HG03469 (cell line): ENCODE data around the gene EBI3.
A peak's percentile ranks its signal among the peaks of the same experiment; 100 is the strongest.
"Not testable (repeated sequence)": the region's sequence is repeated elsewhere in the genome, so short reads cannot be mapped to it uniquely, and the experiment has no call there.

ENCODE experiments used
- ATAC-seq: cut with Tn5 transposase; IDR thresholded peaks from one replicate; pipeline ENCODE4 v1.9.1; 2021; ENCODE audit warnings: mild to moderate bottlenecking, moderate library complexity, moderate number of reproducible peaks; ENCODE audit not compliant: unreplicated experiment

Gene EBI3

DNA sequence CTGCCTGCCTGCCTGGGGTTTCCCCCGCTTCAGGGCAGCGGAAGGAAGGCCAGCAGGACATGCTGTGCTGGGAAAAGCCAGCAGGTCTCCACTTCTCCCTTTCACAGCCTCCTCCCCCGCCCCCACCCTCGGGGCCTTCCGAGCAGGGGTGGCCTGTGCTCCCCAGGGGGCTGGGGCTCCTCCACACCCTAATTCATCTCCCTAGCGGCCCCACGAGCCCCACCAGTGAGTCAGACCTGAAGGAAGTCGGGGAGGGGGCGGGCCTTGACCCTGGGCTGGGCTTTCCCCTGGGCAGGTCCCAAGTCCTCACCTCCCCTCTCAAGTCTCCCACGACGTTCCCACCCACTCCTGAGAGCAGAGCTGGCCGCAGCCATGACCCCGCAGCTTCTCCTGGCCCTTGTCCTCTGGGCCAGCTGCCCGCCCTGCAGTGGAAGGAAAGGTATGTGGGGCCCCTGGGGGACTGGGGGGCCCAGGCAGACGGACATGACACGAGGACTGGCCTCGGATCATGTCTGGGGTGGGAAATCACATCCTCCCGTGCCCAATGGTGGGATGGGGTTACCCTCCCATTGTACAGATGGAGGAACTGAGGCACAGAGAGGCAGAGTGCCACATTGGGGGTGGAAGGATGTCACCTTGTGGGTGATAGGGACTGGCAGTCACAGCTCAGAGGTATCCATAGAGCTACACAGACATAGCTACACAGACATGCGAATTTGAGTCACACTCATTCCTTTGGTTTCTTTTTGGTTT lies at the start of gene EBI3:
Gene EBI3 (plus strand): TSS at position 345 of the 753 bp plus-strand sequence. CDS start 28 bp downstream, at position 373.
- ATAC-seq: peak; percentile 40

DNA sequence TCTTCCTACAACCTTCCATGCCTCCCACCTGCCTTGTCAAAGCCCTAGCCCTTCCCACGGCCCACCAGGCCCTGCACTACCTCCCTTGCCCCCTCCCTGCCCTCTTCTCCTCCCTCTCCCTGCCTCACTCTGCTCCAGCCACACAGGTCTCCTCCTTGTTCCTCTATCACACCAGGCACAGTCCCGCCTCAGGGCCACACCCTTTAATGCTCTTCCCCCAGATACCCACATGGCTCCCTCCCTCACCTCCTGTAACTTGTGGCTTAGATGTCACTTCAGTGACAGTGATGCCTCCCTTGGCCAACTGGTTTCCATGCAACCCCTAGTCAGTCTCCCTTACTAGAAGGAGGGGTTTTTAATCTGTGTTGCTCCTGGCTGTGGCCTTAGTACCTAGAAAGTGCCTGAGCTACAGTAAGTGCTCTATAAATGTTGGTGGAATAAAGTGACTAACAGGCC lies 48.2 kb upstream of the EBI3 start:
- ATAC-seq: no peak

DNA sequence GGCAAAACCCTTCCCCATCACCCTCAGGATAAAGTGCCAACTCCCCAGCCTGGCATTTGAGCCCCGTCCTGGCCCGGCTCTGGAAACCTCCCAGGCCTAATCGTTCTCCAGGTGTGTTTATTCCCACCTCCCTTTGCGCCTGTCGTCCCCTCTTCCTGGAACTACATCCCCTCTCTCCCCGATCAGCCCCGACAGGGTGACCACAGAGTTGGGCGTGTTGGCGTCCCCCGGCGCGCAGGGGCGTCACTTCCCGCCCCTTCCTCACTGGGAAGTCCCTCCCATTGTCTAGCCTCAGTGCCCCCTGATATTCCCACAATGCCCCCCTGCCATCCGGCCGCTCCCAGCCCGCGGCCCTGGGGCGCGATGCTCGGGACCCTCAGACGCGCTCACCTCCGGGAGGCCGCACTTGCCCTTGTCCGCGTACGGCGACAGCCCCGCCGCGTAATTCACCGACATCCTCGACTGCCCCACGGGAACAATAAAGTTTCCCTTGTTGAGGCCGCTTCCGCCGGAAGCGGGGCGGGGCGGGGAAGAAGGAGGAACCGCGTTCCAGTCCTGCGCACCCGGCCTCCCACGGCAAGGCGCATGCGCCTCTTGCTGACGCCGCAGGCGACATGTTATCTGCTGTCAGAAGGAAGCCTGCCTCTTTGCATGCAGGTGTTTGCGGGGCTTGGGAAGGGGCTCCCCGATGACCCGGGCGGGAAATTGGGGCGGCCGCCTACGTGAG lies 47.1 kb upstream of the EBI3 start, which contains the start of the genes ANKRD24 and SIRT6:
Gene ANKRD24 (plus strand): TSS at position 606 of the 727 bp plus-strand sequence. CDS start 3,737 bp downstream, outside the sequence.
Gene SIRT6 (minus strand): TSS at position 480 of the 727 bp plus-strand sequence. CDS start 24 bp downstream, at position 456.
- peak; percentile 56 for ATAC-seq

DNA sequence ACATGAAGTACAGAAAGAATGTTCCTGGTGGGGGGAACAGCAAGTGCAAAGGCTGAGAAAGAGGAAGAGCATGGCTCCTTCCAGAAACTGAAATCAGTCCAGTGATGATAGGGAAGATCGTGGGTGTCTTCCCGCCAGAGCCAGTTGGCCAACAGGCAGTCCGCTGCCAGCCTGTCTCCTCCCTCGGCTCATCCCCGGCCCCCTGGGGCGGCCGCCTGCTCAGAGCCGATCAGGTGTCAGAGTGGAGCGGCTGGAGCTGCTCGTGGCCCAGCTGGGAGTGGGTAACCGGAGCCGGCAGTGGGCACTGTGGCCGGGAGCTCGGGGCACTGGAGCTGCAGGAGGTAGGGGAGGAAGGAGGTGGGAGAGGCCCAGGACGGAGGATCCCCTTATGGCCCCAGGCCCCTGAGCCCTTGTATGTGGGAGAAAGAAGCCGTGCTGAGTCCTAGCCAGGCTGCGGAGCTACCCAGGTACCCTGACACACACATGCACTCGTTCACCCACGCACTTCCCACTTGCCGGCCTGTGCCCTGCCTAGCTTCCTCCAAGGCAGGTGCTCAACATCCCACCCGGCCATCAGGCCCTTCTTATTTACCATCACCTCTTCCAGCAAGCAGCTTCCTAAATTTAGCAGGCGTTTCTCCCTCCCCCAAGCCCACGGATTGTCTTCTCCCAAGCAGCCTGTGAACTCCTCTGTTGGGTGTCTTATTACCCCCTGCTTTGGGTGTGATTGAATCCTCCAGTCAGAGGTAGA lies 45.2 kb upstream of the EBI3 start:
- ATAC-seq: no peak

DNA sequence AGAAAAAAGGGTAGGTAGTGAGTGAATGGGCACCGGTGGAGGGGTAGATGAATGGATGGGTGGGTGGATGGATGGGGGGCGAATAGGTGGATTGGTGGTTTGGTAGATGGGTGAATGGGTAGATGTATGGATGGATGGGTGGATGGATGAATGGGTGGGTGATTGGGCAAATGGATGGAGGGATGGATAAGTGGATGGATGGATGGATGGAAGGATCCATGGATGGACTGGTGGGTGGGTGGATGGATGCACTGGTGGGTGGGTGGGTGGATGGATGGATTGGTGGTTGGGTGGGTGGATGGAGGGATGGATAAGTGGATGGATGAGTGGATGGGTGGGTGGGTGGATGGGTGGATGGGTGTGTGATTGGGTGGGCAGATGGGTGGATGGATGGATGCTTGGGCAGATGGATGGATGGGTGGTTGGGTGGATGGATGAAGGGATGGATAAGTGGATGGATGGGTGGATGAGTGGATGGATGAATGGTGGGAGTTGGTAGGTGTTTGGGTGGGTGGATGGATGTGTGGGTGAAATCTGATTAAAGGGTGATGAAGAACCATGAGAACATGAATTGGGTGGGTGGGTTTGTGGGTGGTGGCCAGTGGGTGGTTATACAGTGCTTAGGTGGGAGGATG lies 44.5 kb upstream of the EBI3 start:
- no peak for ATAC-seq

DNA sequence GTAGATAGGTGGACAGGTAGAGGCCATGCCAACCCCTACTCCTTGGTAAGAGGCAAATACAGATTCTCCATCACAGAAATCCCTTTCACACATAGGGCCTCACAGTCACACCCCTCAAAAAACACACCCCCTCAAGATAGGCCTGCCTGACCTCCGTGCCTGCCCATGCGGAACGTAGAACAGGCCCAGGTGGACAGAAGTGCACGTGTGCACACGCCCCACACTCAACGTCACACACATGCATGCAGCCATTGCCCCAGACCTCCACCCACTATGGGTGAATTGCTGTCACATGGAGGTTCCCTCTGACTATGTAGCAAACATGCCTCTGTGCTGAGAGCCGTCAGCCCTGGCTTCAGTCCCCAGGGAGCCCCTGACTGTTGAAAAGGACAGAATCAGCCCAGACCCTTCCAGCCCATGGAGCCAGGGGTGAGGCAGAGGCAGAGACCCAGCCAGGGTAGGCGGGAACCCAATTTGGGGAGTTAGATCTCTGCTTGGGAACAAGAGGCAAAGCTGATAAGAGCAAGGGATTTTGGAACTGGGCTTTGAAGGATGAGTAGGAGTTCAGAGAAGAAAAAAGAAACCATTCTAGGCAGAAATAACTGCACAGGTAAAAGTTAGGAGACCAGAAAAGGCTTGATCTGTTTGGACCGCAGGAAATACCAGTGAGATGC lies 43.8 kb upstream of the EBI3 start:
- no peak for ATAC-seq

DNA sequence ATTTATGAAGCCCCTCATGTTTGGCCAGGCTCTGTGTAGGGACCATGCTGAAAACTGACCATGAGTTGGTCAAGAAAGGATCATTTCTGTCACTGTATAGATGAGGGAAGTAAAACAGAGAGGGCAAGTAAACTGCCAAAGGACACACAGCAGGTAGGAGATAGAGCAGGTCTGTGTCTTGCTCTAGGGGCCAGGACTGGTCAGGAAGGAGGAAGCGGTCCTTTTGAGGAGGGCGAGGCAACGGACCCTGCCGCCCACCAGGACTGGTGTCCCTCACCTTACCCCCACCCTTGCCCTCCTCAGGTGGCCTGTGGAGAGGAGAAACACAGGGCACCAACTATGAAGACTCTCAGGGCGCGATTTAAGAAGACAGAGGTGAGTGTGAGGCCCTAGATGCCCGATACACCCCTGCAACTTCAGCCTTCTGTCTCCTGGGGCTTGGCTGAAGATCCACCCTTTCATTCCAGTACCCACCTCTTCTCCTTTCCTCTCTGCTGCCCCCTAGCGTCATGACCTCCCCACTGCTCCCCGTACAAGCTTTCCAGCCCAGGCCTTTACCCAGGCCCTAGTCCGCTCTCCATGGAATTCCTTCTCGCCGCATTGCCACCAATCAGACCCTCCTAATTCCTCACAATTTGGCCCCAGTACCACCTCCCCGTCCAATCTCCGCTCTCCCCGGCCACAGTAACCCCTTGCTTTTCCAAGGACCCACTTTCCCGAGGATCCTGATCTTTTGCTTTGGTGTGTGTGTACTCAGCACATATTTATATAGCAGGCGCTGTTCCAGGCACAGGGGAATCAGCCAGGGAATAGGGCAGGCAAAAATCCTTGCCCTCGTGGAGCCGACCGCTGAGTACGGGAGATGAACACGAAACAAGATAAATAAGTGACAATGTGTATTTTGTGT lies 43.0 kb upstream of the EBI3 start:
- no peak for ATAC-seq

DNA sequence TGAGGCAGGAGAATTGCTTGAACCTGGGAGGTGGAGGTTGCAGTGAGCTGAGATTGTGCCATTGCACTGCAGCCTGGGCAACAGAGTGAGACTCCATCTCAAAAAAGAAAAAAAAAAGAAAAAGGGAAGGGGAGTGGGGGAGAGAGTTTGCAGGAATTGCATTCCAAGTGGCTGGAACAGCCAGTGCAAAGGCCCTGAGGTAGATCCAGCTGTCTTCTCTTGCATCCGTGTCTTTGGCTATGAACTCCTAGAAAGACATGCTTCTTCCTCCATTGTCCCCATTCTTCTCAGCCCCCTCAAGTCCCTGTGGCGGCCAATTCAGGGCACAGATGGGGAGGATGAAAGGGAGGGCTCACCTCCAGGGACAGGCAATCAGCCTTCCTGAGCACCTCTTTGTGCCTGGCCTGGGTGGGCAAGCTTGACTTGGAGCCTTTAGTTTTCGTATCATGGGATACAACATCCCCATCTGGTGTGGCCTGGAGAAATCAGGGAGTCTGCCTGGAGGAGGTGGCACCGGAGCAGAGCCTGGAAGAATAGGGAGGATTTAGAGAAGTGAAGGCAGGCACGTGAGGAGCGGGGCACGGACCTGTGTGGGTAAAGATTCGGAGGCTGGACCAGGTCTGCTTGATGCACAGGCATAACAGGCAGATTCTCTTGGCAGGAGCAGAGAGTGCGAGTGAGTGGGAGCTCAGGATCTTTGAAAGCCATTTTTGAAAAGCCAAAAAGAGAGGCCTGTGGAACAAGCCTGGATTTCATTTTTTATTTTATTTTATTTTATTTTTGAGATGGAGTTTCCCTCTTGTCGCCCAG lies 41.8 kb upstream of the EBI3 start:
- no peak for ATAC-seq

DNA sequence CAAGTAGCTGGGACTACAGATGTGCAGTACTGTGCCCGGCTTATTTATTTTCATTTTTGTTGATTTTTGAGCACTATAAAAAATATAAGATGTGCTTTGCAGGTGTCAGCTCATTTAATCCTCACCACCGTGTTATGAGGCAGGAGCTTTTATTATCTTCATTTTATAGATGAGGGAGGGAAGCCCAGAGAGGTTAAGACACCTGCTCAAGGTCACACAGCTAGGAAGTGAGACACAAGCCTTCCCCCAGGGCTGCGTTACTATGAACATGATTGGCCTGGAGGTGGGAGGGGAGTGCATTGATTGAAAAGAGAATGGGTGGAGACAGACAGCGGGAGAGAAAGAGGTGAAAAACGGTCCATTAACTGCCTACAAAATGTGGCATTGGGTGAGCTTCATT lies 39.7 kb upstream of the EBI3 start:
- ATAC-seq: no peak

DNA sequence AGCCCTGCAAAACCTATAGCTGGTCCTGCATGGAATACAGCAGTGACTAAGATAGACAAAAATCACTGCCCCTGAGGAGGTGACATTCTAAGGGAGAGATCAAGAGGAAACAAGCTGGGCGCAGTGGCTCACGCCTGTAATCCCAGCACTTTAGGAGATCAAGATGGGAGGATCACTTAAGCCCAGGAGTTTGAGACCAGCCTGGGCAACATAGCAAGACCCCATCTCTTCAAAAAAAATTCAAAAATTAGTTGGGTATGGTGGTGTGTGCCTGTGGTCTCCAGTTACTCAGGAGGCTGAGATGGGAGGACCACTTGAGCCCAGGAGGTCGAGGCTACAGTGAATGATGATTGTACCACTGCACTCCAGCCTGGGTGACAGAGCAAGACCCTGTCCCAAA lies 36.8 kb upstream of the EBI3 start:
- ATAC-seq: not testable (repeated sequence)

DNA sequence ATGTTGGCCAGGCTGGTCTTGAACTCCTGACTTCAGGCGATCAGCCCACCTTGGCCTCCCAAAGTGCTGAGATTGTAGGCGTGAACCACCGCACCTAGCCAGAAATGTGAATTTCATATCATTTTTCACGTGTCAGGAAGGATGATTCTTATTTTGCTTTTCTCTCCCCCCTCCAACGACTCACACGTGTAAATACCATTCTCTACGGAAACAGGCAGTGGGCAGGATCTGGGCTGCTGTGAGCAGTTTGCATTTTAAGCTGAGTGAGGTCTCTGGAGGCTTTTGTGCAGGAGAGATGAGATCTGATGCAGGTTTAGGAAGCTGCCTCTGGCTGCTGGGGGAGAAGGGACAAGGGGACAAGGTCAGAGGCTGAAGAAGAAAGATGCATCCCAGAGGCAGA lies 35.0 kb upstream of the EBI3 start:
- no peak for ATAC-seq

DNA sequence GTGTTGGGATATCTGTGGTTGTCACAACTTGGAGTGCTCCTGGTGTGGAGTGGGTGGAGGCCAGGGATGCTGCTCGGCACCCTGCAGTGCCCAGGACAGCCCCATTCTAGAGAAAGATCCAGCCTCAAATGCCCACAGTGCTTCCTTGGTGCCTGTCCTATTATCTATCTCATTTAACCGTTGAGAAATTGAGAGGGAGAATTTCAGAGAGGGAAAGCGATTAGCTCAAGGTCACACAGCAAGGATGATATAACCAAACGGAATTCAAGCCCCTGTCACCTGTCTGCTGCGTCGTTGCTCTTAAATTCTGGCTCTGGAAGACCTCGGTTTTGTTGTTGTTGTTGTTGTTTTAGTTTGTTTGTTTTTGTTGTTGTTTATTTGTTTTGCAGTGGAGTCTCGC lies 33.3 kb upstream of the EBI3 start:
- no peak for ATAC-seq

DNA sequence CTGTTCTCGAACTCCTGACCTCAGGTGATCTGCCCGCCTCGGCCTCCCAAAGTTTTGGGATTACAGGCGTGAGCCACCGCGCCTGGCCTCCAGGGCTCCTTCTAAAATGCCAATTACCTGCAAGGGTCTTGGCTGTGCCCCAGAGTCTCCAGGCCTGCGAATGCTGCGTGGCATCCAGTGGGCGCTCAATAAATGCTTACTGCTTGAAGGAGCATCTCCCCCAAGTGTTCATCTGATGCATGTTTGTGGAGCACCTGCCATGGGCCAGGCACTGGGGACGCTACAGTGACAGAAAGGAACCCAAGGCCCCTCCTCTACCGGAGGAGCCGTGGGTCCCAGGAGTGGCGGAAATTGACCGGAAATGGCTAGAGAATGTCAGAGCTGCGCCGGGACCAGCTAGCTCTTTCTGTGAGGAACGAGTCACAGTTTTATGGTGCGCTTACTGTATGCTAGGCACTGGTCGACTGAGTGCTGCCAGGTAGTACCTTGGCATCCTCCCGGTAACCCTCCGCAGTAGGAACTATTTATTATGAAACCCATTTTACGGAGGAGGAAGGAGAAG lies 32.7 kb upstream of the EBI3 start:
- no peak for ATAC-seq

DNA sequence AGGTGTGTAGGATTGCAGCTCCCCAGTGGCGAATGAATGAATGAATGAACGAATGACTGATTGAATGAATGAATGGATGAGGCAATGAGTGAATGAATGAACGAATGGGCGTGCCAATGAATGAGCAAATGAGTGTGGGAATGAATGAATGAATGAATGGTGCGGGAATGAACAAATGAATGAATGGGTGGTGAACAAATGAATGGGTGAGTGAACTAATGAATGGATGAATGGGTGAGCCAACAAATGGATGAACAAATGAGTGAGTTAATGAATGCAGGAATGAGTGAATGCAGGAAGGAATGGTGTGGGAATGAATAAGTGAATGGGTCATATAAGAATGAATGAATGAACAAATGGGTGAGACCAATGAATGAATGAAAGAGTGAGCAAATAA lies 32.1 kb upstream of the EBI3 start:
- ATAC-seq: no peak

DNA sequence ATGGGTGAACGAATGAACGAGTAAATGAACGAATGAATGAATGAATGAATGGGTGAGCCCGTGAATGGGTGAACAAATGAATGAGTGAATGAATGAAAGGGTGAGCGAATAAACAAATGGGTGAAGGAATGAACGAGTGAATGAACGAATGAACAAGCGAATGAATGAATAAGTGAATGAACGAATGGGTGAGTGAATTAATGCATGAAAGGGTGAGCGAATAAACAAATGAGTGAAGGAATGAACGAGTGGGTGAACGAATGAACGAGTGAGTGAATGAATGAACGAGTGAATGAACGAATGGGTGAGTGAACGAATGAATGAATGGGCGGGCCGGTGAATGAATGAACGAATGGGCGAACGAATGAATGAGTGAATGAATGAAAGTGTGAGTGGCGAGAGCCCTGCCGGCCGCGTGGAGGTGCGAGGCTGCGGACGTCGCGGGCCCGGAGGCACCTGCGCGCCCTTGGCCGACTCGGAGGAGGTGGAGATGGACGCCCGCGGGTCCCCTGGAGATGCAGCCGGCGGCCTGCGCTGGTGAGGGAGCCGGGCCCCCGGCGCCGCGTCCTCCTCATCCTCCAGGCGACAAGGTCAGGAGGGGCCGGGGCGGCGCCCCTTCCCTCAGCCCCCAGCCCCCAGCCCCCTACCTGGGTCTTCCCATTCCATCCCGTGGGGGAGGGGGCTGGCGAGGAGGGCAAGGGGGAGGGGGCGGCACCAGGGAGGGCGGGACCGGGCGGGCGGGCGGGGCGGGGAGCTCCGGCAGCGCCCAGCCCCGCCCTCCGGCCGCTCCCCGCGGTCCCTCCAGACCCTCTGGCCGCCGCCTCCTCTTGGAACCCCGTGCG lies 31.5 kb upstream of the EBI3 start:
- ATAC-seq: no peak

DNA sequence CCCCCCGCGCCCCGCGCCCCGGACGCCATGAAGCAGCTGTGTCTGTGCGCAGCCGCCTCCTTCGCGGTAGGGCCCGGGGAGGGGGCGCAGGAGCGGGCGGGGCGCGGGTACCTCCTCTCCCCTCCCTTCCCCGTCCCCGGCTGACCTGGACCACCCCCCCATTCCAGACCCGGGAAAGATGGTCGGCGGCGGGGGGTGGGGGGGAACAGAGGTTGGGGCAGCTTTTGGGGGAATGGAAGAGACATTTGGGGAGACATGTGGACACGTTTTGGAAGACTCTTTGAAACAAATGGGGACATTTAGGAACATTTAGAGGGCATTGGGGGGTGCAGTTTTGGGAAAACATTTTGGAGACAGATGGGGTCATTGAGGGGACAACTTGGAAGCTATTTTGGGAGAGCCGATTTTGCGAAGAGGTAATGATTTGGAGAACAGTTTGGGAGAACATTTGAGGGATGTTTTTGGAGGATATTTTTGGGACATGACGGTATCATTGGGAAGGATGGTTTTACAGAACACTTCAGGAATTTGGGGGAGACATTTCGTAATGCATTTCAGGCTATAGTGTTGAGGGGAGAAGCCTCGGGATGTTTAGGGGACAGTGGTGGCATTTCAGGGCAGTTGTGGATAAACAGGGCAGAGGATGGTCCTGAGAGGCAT lies 30.7 kb upstream of the EBI3 start:
- no peak for ATAC-seq
